K562 (cell line): ENCODE measurements around the gene MRPL27. TPM values are rescaled to one million over a fixed set of nuclear protein-coding genes. Genes with fewer than 3 reads are reported as not detected.

ENCODE experiments used
- BCL6 ChIP-seq: fragments of 250-450 bp; sonication (Bioruptor Pico); IDR thresholded peaks from 2 replicates; pipeline ENCODE4 v1.4.0; 2020
- CCNT2 ChIP-seq: IDR thresholded peaks from 2 replicates; pipeline ENCODE4 v1.6.1; 2011; ENCODE audit warnings: borderline replicate concordance, low read depth, mild to moderate bottlenecking, moderate library complexity, mixed read lengths, low read length; ENCODE audit not compliant: insufficient read length; ENCODE audit errors: extremely low read depth
- DDX20 ChIP-seq: fragments of 450-650 bp; IDR thresholded peaks from 2 replicates; pipeline ENCODE4 v1.6.1; 2016; ENCODE audit warnings: missing genetic modification characterization, low read depth, mild to moderate bottlenecking, missing compliant biosample characterization, moderate library complexity
- HEY1 ChIP-seq: fragments of 250-450 bp; sonication (Bioruptor Pico); IDR thresholded peaks from 2 replicates; pipeline ENCODE4 v1.5.0; 2020; ENCODE audit warnings: mild to moderate bottlenecking, moderate library complexity, borderline replicate concordance
- MAZ ChIP-seq, 2 experiments: fragments of 450-650 bp in 1 of 2; sonication (generic) in 1 of 2; formaldehyde crosslinking; IDR thresholded peaks in 1 of 2; conservative IDR thresholded peaks in 1 of 2; 2 replicates each; pipeline versions ENCODE4 v1.4.0 to v1.5.0; 2020; ENCODE audit warnings: mild to moderate bottlenecking in 1 of 2, missing genetic modification reagents in 1 of 2
- POLR2AphosphoS5 ChIP-seq: IDR thresholded peaks from 2 replicates; pipeline ENCODE4 v1.6.1; 2011; ENCODE audit warnings: mild to moderate bottlenecking, low read depth, low read length, moderate library complexity; ENCODE audit not compliant: control insufficient read depth, insufficient read depth
- PTTG1 ChIP-seq: fragments of 450-650 bp; IDR thresholded peaks from 2 replicates; pipeline ENCODE4 v1.6.1; 2016; ENCODE audit warnings: low read depth, mild to moderate bottlenecking, missing genetic modification characterization, missing compliant biosample characterization
- RHOXF2B ChIP-seq: fragments of 250-450 bp; sonication (Bioruptor Pico); conservative IDR thresholded peaks from 2 replicates; pipeline ENCODE4 v1.5.1; 2021
- SAFB ChIP-seq: fragments of 200-400 bp; formaldehyde crosslinking; IDR thresholded peaks from 2 replicates; pipeline ENCODE4 v1.6.1; 2017; ENCODE audit warnings: low read depth, low read length, borderline replicate concordance
- SMAD1 ChIP-seq: fragments of 150-350 bp; IDR thresholded peaks from 2 replicates; pipeline ENCODE4 v1.6.1; 2014; ENCODE audit warnings: low read length, low read depth; ENCODE audit not compliant: partially characterized antibody
- SMAD3 ChIP-seq: fragments of 450-650 bp; formaldehyde crosslinking; conservative IDR thresholded peaks from 2 replicates; pipeline ENCODE4 v1.4.0; 2020; ENCODE audit warnings: mild to moderate bottlenecking
- VEZF1 ChIP-seq: fragments of 200-800 bp; sonication (Bioruptor generic); IDR thresholded peaks from 2 replicates; pipeline ENCODE4 v1.6.1; 2017; ENCODE audit warnings: missing genetic modification characterization, missing compliant biosample characterization
- ZNF589 ChIP-seq: fragments of 200-800 bp; sonication (Bioruptor generic); IDR thresholded peaks from 2 replicates; pipeline ENCODE4 v1.6.1; 2016; ENCODE audit warnings: low read depth, missing genetic modification characterization, missing compliant biosample characterization
- ZNF592 ChIP-seq: fragments of 450-650 bp; IDR thresholded peaks from 2 replicates; pipeline ENCODE4 v1.6.1; 2017; ENCODE audit warnings: antibody characterized with exemption, mild to moderate bottlenecking
- polyA plus RNA-seq, 8 experiments: library from polyadenylated mRNA; depleted of rRNA in 4 of 8; stranded (reverse) in 5 of 8; unstranded in 3 of 8; fragments of >200 nt; fragmentation: Nextera tagmentation in 2 of 8; fragmentation: Illumina TruSeq in 1 of 8; extraction: Ambion mirVana in 2 of 8; extraction: Trizol in 1 of 8; gene quantifications; 2 replicates each; pipeline versions ENCODE4 v1.2.1 to v1.2.3, GENCODE V29; 2011 to 2014; ENCODE audit warnings: inconsistent platforms in 1 of 8, missing spikeins in 1 of 8
- total RNA-seq, 7 experiments: library from RNA; depleted of rRNA in 6 of 7; stranded (reverse); fragments of >200 nt in 6 of 7; fragmentation: Illumina TruSeq in 2 of 7; extraction: Trizol in 2 of 7; gene quantifications; 2 replicates each; pipeline versions ENCODE4 v1.2.1 to v1.2.3, GENCODE V29; 2011 to 2021; ENCODE audit warnings: low replicate concordance in 1 of 7
- TF ChIP-seq, protein P1 (sequence below), 2 experiments: IDR thresholded peaks in 1 of 2; conservative IDR thresholded peaks in 1 of 2; 2 replicates each; pipeline ENCODE4 v1.6.1; 2016; ENCODE audit warnings: low read depth in 2 of 2, mild to moderate bottlenecking in 1 of 2, missing compliant biosample characterization in 1 of 2, missing genetic modification characterization in 1 of 2, moderate library complexity in 1 of 2
- TF ChIP-seq, protein P2 (sequence below), 2 experiments: fragments of 250-450 bp in 1 of 2; fragments of 450-650 bp in 1 of 2; sonication (Bioruptor Pico) in 1 of 2; IDR thresholded peaks; 2 replicates each; pipeline versions ENCODE4 v1.6.1 to v1.8.0; 2016 to 2021; ENCODE audit warnings: mild to moderate bottlenecking in 2 of 2, moderate library complexity in 2 of 2, missing compliant biosample characterization in 1 of 2, missing genetic modification characterization in 1 of 2

MRPL27 gene
- total and polyA plus RNA-seq, 9 of the 15 experiments (the other 6 are each of a cell fraction or from before 2014, with no cell fraction given), result 96.3 to 401 (median 142) TPM

DNA sequence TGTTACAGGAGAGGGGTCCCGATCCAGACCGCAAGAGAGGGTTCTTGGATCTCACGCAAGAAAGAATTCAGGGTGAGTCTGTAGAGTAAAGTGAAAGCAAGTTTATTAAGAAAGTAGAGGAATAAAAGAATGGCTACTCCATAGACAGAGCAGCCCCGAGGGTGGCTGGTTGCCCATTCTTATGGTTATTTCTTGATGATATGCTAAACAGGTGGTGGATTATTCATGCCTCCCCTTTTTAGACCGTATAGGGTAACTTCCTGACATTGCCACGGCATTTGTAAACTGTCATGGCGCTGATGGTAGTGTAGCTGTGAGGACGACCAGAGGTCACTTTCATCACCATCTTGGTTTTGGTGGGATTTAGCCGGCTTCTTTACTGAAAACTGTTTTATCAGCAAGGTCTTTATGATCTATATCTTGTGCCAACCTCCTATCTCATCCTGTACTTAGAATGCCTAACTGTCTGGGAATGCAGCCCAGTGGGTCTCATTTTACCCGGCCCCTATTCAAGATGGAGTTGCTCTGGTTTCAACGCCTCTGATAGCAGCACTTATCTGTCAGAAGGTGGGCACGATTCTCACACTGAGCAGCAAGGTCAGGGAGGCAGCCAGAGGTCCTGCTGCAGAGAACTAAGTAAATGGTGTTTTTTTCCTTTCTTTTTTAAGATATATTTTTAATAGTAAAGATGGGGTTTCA is 53.5 kb downstream of the MRPL27 start (continued):
- TF ChIP-seq, protein P1, sequence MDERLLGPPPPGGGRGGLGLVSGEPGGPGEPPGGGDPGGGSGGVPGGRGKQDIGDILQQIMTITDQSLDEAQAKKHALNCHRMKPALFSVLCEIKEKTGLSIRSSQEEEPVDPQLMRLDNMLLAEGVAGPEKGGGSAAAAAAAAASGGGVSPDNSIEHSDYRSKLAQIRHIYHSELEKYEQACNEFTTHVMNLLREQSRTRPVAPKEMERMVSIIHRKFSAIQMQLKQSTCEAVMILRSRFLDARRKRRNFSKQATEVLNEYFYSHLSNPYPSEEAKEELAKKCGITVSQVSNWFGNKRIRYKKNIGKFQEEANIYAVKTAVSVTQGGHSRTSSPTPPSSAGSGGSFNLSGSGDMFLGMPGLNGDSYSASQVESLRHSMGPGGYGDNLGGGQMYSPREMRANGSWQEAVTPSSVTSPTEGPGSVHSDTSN (CRISPR knock-in tag; IDR thresholded peaks at IDR 0.05; ENCODE audit: low read depth), result no peak
- TF ChIP-seq, protein P1 (tag; conservative IDR thresholded peaks at IDR 0.05; ENCODE audit: low read depth), result peak; percentile 51
- 0 out of 2 replicates have a peak, but pooled peaks have one; percentile 17 for TF ChIP-seq VEZF1 (CRISPR knock-in tag)
- no peak for TF ChIP-seq SMAD1
- TF ChIP-seq POLR2AphosphoS5, result no peak
- peak; percentile 89 for TF ChIP-seq DDX20 (tag)
- TF ChIP-seq, protein P2, sequence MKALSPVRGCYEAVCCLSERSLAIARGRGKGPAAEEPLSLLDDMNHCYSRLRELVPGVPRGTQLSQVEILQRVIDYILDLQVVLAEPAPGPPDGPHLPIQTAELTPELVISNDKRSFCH (CRISPR knock-in tag; IDR thresholded peaks at IDR 0.05), result peak; percentile 71; the same call in 1 of the 2 replicates
- TF ChIP-seq, protein P2 (tag; IDR thresholded peaks at IDR 0.05), result peak; percentile 95
- TF ChIP-seq SAFB, result no peak
- peak; percentile 92 for TF ChIP-seq SMAD3 (CRISPR knock-in tag)
- TF ChIP-seq CCNT2, result no peak
- TF ChIP-seq ZNF589 (CRISPR knock-in tag), result peak; percentile 96
- TF ChIP-seq RHOXF2B (CRISPR knock-in tag), result 0 out of 2 replicates have a peak, but pooled peaks have one; percentile 45
- TF ChIP-seq BCL6, result peak; percentile 89
- peak in 1 of 2 experiments; percentile 41; a peak in 1 of 4 replicates for TF ChIP-seq MAZ (CRISPR knock-in tag; conservative IDR thresholded peaks at IDR 0.05 in 1 of 2, IDR thresholded peaks at IDR 0.05 in 1 of 2)
- TF ChIP-seq HEY1, result no peak
- TF ChIP-seq ZNF592, result peak; percentile 93
- peak; percentile 92 for TF ChIP-seq PTTG1 (tag)
